ENCODE measurements around the gene HLA-DPA1.

DNA sequence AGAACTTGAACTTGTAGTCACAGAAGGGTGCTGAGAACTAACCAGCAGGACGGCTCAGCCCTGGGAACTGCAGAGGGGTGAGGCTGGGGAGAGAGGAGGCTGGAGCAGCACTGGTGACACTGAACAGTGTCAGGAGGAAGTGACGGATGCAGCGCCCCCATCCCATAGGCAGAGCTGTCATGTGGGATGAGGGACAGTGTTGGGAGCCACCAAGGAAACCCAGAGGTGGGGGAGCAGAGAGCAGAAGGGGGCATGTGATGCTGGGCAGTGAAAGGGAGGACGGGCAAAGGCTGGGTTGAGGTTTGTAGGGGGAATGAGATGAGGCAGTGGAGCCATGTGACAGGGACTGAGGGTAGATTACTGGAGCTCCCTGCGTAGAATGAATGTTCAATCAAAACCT is 4.5 kb upstream of the HLA-DPA1 start:
- no peak for TF ChIP-seq POLR2A (IDR thresholded peaks at IDR 0.05)
- TF ChIP-seq, protein P1, sequence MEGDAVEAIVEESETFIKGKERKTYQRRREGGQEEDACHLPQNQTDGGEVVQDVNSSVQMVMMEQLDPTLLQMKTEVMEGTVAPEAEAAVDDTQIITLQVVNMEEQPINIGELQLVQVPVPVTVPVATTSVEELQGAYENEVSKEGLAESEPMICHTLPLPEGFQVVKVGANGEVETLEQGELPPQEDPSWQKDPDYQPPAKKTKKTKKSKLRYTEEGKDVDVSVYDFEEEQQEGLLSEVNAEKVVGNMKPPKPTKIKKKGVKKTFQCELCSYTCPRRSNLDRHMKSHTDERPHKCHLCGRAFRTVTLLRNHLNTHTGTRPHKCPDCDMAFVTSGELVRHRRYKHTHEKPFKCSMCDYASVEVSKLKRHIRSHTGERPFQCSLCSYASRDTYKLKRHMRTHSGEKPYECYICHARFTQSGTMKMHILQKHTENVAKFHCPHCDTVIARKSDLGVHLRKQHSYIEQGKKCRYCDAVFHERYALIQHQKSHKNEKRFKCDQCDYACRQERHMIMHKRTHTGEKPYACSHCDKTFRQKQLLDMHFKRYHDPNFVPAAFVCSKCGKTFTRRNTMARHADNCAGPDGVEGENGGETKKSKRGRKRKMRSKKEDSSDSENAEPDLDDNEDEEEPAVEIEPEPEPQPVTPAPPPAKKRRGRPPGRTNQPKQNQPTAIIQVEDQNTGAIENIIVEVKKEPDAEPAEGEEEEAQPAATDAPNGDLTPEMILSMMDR (IDR thresholded peaks at IDR 0.05), result no peak
- no peak for TF ChIP-seq EP300 (IDR thresholded peaks at IDR 0.05)
- no peak for TF ChIP-seq POLR2AphosphoS5 (IDR thresholded peaks at IDR 0.05)

Data from suprapubic skin (tissue), 4 donors.